Globus pallidus (tissue), 1 donor: ENCODE results near the gene LRRC1.

Experiments
- DNase-seq: peaks from one replicate; pipeline ENCODE4 v3.0.0-alpha.2; 2015; ENCODE audit warnings: low spot score

Gene LRRC1

GRCh38 chr6:53847796-53848314 is 53.0 kb downstream of the LRRC1 start:
- no peak for DNase-seq

- DNase-seq = no peak
Measured at GRCh38 chr6:53850527-53850926, 55.7 kb downstream of the LRRC1 start.

GRCh38 chr6:53851561-53851960 is 56.8 kb downstream of the LRRC1 start:
- DNase-seq = no peak

GRCh38 chr6:53852805-53853204 is 58.0 kb downstream of the LRRC1 start:
- no peak for DNase-seq

- no peak for DNase-seq
Measured at GRCh38 chr6:53854843-53855567, 60.2 kb downstream of the LRRC1 start.

- DNase-seq = no peak
Measured at GRCh38 chr6:53855940-53856339, 61.1 kb downstream of the LRRC1 start.

- no peak for DNase-seq
Measured at GRCh38 chr6:53857318-53858094, 62.7 kb downstream of the LRRC1 start.

- DNase-seq = no peak
Measured at GRCh38 chr6:53858196-53858595, 63.4 kb downstream of the LRRC1 start.

GRCh38 chr6:53858913-53859312 is 64.1 kb downstream of the LRRC1 start:
- DNase-seq = no peak

GRCh38 chr6:53860511-53860910 is 65.7 kb downstream of the LRRC1 start:
- DNase-seq = no peak

GRCh38 chr6:53861518-53861917 is 66.7 kb downstream of the LRRC1 start:
- no peak for DNase-seq

GRCh38 chr6:53862662-53863462 is 68.1 kb downstream of the LRRC1 start:
- DNase-seq = peak; percentile 53

- no peak for DNase-seq
Measured at GRCh38 chr6:53864781-53865180, 70.0 kb downstream of the LRRC1 start.

GRCh38 chr6:53866226-53866625 is 71.4 kb downstream of the LRRC1 start:
- DNase-seq = no peak

GRCh38 chr6:53868626-53869025 is 73.8 kb downstream of the LRRC1 start:
- no peak for DNase-seq

GRCh38 chr6:53869964-53870363 is 75.2 kb downstream of the LRRC1 start:
- no peak for DNase-seq

GRCh38 chr6:53873922-53874321 is 79.1 kb downstream of the LRRC1 start:
- no peak for DNase-seq

- no peak for DNase-seq
Measured at GRCh38 chr6:53874964-53875363, 80.2 kb downstream of the LRRC1 start.

- DNase-seq = no peak
Measured at GRCh38 chr6:53877151-53877550, 82.3 kb downstream of the LRRC1 start.

- no peak for DNase-seq
Measured at GRCh38 chr6:53878808-53879207, 84.0 kb downstream of the LRRC1 start.

- no peak for DNase-seq
Measured at GRCh38 chr6:53879608-53880007, 84.8 kb downstream of the LRRC1 start.

- DNase-seq = no peak
Measured at GRCh38 chr6:53887316-53887715, 92.5 kb downstream of the LRRC1 start.
